Measurements from ENCODE around the gene SLC19A1. TPM values are rescaled to one million over a fixed set of nuclear protein-coding genes. Genes with fewer than 3 reads are reported as not detected.
A peak's percentile ranks its signal among the peaks of the same experiment; 100 is the strongest.

Gene SLC19A1
- total and polyA plus RNA-seq, 10 donors: 7.5 to 52.8 (median 32.4) TPM

GRCh38 chr21:45525153-45525909 lies 16.9 kb downstream of the SLC19A1 start:
- WGBS, 5 donors: 66 to 87% (median 79%) methylated on average over 19 to 29 of the region's 29 CpGs
- H3K9me3 ChIP-seq: peaks cover 0 to 17% (median 14%) of the 10 kb centered on the region in 8 donors

DNA sequence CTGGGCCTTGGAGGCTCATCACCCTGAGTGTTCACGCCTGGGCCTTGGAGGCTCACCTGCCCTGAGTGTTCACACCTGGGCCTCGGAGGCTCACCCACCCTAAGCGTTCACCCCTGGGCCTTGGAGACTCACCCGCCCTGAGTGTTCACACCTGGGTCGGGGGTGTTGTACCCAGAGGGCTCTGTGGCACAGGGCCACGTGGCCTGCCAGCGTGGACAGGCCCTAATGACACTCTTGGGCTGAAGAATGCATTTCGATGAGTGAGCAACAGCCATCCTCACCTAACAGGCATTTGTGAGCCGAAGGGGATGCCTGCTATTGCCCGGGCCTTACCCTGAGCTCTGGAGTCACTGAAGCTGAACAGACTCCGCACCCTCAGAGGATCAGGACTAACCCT lies 17.5 kb downstream of the SLC19A1 start:
- peak; percentile 35 for DNase-seq
- peaks cover 1 to 23% (median 20%) of the 10 kb centered on the region in 8 donors for H3K9me3 ChIP-seq
- WGBS, 5 donors: 91 to 97% (median 94%) methylated on average over 5 to 11 of the region's 11 CpGs; no CpG with 5 or more reads in 1 of the 5 donors
- H3K27ac ChIP-seq: peak overlapping the region in 5 of 8 donors; percentile 12 to 63 (median 38)
- no peak for TF ChIP-seq POLR2AphosphoS5 (IDR thresholded peaks at IDR 0.05)
- TF ChIP-seq, protein P1, sequence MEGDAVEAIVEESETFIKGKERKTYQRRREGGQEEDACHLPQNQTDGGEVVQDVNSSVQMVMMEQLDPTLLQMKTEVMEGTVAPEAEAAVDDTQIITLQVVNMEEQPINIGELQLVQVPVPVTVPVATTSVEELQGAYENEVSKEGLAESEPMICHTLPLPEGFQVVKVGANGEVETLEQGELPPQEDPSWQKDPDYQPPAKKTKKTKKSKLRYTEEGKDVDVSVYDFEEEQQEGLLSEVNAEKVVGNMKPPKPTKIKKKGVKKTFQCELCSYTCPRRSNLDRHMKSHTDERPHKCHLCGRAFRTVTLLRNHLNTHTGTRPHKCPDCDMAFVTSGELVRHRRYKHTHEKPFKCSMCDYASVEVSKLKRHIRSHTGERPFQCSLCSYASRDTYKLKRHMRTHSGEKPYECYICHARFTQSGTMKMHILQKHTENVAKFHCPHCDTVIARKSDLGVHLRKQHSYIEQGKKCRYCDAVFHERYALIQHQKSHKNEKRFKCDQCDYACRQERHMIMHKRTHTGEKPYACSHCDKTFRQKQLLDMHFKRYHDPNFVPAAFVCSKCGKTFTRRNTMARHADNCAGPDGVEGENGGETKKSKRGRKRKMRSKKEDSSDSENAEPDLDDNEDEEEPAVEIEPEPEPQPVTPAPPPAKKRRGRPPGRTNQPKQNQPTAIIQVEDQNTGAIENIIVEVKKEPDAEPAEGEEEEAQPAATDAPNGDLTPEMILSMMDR (IDR thresholded peaks at IDR 0.05 in 8 of 11, conservative IDR thresholded peaks at IDR 0.05 in 3 of 11): no peak
- TF ChIP-seq POLR2A (IDR thresholded peaks at IDR 0.05): no peak
- intact Hi-C loops (cut with DNase I; ENCODE audit: low total_unique reads): no loop called here
- no peak overlapping the region for H3K4me3 ChIP-seq
- peaks cover 0 to 20% (median 13%) of the 10 kb centered on the region in 6 donors for H3K4me1 ChIP-seq
- H3K36me3 ChIP-seq: peaks cover 0 to 92% (median 21%) of the 10 kb centered on the region in 6 donors
- no peaks in the 10 kb centered on the region for H3K27me3 ChIP-seq (replicated peaks in 1 of 7)

More at GRCh38 chr21:45525153-45525909, 16.9 kb downstream of the SLC19A1 start:
- no peak overlapping the region for H3K4me3 ChIP-seq
- DNase-seq: peak; percentile 85
- H3K27me3 ChIP-seq (replicated peaks in 1 of 7): no peaks in the 10 kb centered on the region
- peak overlapping the region in 6 of 8 donors; percentile 12 to 63 (median 36) for H3K27ac ChIP-seq
- peak; percentile 71 to 81 (median 80) for TF ChIP-seq POLR2AphosphoS5 (IDR thresholded peaks at IDR 0.05)
- TF ChIP-seq, protein P1 (IDR thresholded peaks at IDR 0.05 in 8 of 11, conservative IDR thresholded peaks at IDR 0.05 in 3 of 11): no peak
- TF ChIP-seq POLR2A (IDR thresholded peaks at IDR 0.05): no peak
- intact Hi-C loops (cut with DNase I; ENCODE audit: low total_unique reads): no loop called here
- peaks cover 0 to 20% (median 13%) of the 10 kb centered on the region in 6 donors for H3K4me1 ChIP-seq
- peaks cover 0 to 94% (median 24%) of the 10 kb centered on the region in 6 donors for H3K36me3 ChIP-seq

- Histone ChIP-seq H3K36me3 (peaks cover 0 to 83% (median 17%) of the 10 kb centered on the region in 6 donors), H3K27ac (no peak overlapping the region), H3K27me3 (replicated peaks in 1 of 7) (no peaks in the 10 kb centered on the region), H3K4me3 (no peak overlapping the region), H3K4me1 (peaks cover 0 to 25% (median 16%) of the 10 kb centered on the region in 6 donors), H3K9me3 (peaks cover 3 to 35% (median 32%) of the 10 kb centered on the region in 8 donors)
- DNase-seq: peak; percentile 69
- TF ChIP-seq, protein P1 (IDR thresholded peaks at IDR 0.05 in 8 of 11, conservative IDR thresholded peaks at IDR 0.05 in 3 of 11): no peak
- TF ChIP-seq POLR2A (IDR thresholded peaks at IDR 0.05) (no peak), POLR2AphosphoS5 (IDR thresholded peaks at IDR 0.05) (peak in 1 of 3 donors; percentile 23)
- WGBS, 5 donors: 90 to 95% (median 93%) methylated on average over 10 to 16 of the region's 16 CpGs
- intact Hi-C loops (cut with DNase I; ENCODE audit: low total_unique reads): no loop called here
Measured at GRCh38 chr21:45523411-45524101, 18.7 kb downstream of the SLC19A1 start.
